ENCODE measurements around the gene ZBTB25.

DNA sequence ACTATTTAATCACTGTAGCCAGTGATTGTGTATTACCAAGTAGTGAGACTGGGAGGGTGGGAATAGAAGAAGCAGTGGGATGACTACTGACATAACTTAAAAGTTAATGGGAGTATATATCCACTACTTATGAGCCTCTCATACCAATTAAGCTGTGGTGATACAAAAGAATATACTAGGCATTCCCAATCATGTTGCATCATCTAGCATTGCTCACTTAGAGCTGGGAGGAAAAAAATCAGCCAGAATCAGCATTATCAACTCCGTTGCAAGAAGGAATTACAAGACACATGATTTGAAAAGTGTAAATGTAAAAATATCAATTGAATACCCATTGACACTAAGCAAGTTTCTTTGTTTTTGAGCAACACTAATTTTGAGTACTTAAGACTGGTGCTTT lies 45.4 kb upstream of the ZBTB25 start:
- TF ChIP-seq POLR2A (IDR thresholded peaks at IDR 0.05; ENCODE audit: low read depth, low read length) (no peak), POLR2AphosphoS5 (IDR thresholded peaks at IDR 0.05; ENCODE audit: low read depth, low read length) (no peak)
